Fibroblast of pulmonary artery (primary cell): Measurements from ENCODE around the gene MDH1B.
"Not testable (repeated sequence)": the region's sequence is repeated elsewhere in the genome, so short reads cannot be mapped to it uniquely, and the experiment has no call there.

Experiments used
- DNase-seq: peaks from one replicate; pipeline ENCODE4 v3.0.0-alpha.2; 2010; ENCODE audit warnings: low read depth
- H3K4me3 ChIP-seq: replicated peaks from 2 replicates; pipeline ENCODE4 v1.5.1; 2011; ENCODE audit warnings: low read depth, mild to moderate bottlenecking, control low read depth, low read length, moderate library complexity
- TF ChIP-seq, protein P1 (sequence below): IDR thresholded peaks from 2 replicates; pipeline ENCODE4 v1.5.1; 2011; ENCODE audit warnings: mild to moderate bottlenecking, control low read depth, low read length, inconsistent platforms; ENCODE audit errors: missing control alignments

MDH1B gene

DNA sequence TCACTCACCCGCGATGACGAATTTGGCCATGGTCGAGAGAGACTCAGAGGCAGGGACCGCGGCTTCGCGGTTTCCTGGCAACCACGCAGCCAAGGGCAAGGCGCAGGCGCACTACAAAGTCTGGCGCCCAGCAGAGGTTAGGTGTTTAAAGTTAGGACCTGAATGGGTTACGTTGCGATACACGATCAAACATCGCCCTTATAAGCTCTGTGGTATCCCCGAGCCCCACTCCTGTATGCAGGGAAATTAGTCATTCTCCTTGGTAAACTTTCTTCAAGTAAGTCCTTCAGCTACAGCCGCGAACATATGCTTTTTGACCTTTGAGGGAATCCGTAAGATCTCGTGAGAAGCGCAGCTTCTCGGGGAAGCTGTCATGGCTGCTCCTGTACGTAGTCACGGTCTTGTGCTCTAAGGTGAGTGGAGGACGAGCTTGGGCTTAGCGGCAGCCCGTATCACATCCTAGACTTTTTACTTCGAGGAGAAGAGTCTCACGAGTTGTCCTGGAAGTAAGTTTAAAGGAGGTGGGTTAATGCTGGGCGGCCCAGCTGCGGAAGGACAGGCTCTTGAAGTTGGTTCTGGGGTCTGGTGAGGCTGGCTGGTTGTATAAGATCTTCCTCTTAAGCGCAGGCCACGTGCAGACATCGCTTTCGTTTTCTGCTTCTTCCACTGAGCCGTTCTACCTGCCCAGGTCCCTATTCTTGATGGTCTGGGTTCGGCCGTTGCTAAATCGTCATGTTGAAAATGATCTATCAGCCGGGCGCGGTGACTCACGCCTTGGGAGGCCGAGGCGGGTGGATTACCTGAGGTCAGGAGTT is at the start of gene MDH1B, which contains the start of gene FASTKD2:
Gene MDH1B, minus strand, starts transcription at position 87 of the 815 bp plus-strand sequence. Its CDS starts 57 bp downstream, at position 30.
Gene FASTKD2, plus strand, starts transcription at position 365 of the 815 bp plus-strand sequence. CDS start 1,088 bp downstream, outside the sequence.
- H3K4me3 ChIP-seq: peak within 1 kb of the TSS; percentile 81
- DNase-seq: peak; percentile 97
- TF ChIP-seq, protein P1, sequence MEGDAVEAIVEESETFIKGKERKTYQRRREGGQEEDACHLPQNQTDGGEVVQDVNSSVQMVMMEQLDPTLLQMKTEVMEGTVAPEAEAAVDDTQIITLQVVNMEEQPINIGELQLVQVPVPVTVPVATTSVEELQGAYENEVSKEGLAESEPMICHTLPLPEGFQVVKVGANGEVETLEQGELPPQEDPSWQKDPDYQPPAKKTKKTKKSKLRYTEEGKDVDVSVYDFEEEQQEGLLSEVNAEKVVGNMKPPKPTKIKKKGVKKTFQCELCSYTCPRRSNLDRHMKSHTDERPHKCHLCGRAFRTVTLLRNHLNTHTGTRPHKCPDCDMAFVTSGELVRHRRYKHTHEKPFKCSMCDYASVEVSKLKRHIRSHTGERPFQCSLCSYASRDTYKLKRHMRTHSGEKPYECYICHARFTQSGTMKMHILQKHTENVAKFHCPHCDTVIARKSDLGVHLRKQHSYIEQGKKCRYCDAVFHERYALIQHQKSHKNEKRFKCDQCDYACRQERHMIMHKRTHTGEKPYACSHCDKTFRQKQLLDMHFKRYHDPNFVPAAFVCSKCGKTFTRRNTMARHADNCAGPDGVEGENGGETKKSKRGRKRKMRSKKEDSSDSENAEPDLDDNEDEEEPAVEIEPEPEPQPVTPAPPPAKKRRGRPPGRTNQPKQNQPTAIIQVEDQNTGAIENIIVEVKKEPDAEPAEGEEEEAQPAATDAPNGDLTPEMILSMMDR: no peak

DNA sequence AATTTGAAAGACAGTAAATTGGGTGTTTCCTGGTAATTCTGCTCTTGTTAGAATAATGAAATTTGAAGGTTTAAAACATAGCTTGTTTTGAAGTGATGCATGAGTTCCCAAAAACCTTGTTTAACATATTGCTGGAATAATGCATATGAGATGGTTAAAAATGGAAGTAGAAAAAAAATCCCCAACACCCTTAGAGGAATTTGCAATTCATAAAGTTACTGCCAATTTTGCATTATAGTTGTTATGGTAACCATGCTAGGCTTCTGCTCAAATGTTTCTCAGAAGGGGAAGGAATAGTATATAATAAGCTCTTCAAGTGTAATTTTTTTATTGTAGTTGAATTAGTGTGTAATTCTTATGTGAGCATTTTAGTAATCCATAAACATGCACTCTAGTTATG is 49.4 kb upstream of the MDH1B start:
- DNase-seq: no peak
- no peak overlapping the region for H3K4me3 ChIP-seq
- TF ChIP-seq, protein P1: no peak

DNA sequence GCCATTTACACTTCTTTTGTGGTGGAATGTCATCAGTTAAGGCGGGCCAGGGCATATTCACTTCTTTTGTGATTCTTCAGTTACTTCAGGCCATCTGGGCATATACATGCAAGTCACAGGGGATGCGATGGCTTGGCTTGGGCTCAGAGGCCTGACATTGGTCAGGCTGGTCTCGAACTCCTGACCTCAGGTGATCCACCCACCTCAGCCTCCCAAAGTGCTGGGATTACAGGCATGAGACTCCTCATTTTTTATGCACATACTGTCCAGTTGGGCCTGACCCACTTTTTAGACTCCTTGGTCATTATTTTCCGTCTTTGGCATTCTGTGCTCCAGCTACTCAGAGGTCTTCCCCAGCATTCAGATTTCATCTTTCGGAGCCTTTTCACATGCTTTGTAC is 47.3 kb upstream of the MDH1B start:
- DNase-seq, H3K4me3 ChIP-seq: not testable (repeated sequence)

DNA sequence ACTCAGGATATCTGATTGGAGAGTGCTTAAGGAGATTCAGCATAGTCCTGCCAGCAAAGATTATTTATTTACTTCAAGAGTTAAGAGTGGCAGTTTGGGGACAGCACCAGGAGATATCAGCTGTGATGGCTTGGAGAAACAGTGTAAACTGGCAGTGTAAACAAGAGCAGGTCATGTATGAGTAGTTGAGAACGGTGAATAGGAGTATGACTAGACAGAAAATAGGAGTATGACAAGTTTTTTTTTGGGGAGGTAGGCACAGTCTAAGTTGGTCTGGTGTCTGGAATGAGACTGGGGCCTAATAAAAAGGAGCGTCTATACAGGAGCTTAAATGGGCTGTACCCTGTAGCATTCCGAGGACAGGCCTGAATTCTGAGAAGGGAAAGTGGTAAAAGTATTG is 42.5 kb upstream of the MDH1B start:
- not testable (repeated sequence) for H3K4me3 ChIP-seq, DNase-seq

DNA sequence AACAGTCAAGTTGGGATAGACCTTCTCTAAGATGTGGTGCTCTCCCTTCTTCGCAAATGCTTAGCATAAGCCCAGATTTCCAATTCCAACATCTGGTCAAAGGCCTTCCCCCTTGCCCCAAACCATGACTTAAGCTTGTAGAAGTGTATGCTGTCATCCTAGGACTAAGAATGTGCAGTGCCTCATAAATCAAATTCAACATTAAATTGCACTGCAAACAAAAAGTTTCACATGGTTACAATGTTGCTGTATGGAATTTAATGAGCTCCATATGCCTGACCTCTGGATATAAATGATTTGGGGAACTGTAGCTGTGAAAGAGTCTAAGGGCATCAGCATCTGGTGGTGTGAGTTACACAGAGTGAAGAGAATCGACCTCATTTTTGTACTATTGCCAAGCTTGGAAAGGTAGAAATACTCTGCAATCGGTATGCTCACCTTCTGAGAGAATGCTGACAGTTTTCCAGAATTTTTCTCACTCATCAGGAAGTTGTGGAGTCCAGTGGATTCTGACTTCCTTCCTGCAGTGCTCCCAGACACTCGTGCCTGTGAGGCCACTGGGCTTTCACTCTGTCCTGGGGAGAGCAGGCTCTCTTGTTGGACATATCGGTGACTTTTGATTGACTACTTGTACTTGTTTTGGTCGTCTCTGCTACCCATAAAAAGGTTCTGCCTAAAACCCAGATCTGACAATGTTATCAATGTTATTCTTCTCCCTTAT is 40.9 kb upstream of the MDH1B start:
- TF ChIP-seq, protein P1: no peak
- no peak for DNase-seq
- H3K4me3 ChIP-seq: no peak overlapping the region

DNA sequence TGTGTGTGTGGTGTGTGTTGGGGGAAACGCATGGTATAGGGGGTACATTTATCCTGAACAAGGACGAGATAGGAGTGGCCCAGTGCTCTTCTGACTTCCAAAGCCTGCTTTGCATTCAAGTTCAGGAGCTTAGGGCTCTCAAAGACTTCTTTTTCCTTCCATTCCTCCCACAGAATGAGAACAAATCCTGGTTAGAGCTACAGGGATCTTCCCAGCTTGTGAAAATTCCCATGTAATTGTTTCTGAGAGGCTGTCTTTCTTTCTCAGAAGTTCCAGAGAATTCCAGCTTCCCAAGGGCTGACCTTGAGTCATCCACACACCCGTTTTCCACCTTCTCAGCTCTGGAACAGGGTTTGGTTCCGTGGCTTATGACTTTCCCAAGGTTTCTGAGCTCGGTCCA is 39.2 kb upstream of the MDH1B start:
- TF ChIP-seq, protein P1: no peak
- peak; percentile 8 for DNase-seq
- no peak overlapping the region for H3K4me3 ChIP-seq

DNA sequence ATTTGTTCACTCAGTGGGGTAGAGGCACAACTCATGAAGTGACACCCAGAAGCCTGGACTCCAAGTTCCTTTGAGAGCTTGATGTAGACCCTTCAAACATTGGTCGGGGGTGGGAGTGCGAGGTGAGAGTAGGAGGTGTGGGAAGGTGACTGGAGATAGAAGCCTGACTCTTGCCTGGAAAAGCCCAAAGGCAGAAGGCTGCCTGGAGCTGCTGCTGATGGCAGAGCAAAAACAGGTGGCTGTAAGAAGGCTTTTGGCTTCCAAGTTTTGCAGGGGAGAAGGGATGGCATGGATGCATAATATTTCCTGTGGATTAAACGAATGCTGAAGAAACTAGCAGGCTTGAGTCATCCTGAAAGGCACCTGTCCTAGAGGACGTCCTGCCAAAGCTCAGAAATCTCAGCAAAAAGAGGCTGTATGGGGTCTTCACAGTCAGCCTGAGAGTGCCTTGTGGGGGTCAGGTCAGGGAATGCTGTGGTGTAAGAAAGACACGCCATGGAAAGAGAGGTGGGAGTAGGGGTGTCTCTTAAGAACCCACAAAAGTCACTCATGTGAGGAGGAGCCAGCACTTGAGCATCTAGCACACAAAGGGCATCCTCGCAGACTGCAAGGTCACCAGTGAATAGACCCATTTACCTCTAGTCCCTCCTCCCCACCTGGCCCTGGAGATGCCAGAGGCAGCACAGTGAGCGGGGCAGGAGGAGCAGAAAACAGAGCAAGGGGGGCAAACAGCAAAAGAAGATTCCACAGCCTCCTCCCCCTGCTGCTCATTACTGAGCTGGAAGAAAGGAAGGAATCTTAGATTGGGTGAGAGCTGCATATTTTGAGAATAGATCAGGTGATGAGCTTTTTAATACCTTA is 37.8 kb upstream of the MDH1B start:
- no peak overlapping the region for H3K4me3 ChIP-seq
- TF ChIP-seq, protein P1: no peak
- no peak for DNase-seq
